DMS 273 treated with DMSO at 0.1 percent for 48 hours (cell line): ENCODE measurements around the gene ASIC2.

Experiments used
- DNase-seq: peaks from one replicate; lab custom pipeline; 2025; lab: John Stamatoyannopoulos, UW

The ASIC2 gene

DNA sequence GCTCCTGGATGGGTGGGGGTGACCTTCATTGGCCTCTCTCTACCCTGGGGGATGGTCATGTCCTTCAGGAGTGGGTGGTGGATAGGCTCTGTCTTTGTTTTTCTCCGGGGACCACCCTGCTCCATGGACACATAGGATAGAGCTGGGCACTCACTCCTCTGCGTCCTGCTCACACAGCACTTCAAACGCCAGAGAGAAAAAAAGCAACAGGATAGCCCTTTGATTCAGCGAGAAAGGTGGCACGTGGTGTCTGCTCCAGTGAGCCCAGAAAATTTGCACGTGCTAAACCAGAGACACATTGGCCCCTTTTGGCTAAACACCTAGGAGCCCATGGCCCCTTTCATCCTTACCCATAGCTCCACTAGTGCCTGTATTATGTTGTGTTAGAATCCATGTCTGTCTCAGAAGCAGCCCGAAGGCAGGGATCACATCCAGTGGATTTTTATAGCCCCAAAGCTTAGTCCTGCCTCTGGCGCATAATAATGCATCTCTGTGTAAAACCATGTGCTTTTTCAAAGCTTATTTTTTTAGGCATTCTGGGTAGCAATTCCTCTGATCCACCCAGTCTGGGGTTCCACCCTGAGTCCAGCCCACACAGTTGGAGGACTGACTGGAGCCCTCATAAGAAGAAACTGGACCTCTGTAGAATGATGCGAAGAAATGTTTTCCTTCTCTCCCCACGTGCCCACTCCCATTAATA lies 90.1 kb downstream of the ASIC2 start:
- DNase-seq: no peak

DNA sequence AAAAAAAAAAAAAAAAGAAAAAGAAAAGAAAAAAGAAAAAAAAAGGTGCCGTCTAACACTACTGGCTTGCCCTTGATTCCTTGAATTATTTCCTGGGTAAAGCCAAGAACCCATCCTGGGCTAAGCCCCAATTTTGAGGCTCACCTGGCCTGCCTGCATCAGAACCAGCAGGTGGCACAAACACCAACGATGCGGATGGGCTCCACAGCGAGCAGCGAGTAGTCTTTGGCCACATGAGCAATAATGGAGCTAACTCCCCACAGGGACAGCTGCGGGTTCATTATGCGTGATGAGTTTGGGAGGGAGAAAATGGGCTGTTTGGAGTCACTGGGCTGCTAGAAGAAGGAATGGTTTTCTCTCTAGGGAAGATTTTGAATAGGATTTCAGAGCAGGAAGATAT lies 91.1 kb downstream of the ASIC2 start:
- DNase-seq: no peak

DNA sequence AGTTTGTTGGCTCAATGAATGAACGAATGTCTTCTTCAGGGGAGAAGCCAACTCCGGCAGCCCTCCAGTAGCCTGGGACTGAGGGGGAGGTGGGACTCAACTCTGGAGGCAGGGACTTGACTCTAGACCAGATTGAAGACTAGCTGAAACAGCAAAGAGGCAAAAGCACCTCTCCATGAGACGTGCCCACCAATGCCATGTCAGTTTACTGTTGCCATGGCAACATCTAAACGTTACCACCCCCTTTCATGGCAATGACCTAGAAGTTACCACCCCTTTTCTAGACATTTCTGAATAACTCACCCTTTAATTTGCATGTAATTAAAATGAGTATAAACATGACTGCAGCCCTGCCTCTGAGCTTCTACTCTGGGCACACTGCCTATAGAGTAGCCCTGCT lies 91.8 kb downstream of the ASIC2 start:
- no peak for DNase-seq

DNA sequence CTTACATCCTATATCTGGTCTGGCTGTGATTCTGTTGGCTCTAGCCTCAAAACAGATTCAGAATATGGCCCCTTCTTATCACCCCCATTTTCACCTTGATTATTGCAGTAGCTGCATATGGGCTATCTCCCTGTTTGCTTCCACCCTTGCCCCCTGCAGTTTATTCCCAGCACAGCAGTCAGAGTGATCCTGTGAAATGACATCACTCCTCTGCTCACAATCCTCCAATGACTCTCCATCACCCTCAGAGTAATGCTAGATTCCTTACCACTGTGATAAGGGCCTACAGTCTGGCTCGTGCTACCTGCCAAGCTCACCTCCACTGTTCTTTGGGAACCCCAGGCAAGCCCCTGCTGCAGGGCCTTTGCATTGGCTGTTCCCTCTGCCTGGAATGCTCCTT lies 92.5 kb downstream of the ASIC2 start:
- no peak for DNase-seq

DNA sequence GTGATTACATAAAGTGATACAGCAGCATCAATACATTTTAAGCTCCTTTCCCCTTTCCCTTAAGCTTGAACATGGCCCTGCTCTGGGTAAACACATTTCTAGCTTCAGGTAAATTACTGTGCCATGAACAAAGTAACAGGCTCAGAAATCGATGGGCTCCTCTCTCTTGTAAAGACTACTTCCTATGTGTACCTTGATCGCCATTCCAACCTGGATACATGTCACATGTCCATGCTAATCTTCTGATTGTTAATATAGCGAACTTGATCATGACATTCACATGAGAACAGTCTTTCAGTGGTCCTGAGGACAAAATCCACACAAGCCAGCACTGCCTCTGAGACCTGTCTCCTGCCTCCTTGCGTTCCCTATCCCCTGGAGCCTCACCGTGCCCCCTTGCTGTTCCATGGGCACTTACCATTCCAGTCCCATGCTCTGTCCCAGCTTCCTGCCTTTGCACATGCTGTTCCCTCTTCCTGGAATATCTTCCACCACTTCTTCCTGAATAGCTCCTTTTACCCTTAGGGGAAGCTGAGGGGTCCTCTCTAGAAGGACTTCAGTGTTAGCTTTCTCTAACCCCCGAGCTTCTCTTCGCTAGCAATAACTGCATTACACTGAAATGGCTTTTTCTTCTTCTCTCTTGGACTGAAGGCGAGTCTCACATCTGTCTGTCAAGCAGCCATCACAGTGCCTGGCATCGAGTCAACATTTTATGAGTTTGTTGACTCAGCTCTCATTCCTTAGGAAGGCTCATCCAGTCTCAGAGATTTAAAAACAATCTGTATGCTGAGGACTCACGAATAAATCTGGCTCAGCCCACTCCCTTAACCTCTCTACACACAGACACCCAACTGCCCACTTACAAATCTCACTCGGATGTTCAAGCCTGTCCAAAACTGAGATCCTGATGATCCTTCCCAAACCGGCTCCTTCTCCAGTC lies 93.3 kb downstream of the ASIC2 start:
- DNase-seq: no peak

DNA sequence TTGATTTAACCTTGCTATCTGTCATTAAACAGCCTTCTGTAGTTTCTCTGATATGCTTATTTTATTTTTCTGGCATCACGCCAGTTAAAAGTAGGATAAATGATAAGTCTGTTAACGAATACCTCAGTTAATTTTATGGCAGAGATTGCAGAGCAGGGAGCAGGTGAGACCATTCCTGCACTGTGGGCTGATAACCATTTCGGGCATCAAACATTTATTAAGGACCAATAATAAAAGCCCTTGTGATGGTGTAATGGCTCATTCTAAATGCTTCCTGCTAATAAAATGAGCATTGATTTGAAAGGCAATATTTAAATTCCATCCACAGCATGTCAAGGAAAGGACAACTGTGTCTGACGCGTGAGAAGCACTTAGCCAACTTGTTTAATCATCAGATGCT lies 94.1 kb downstream of the ASIC2 start:
- DNase-seq: no peak

DNA sequence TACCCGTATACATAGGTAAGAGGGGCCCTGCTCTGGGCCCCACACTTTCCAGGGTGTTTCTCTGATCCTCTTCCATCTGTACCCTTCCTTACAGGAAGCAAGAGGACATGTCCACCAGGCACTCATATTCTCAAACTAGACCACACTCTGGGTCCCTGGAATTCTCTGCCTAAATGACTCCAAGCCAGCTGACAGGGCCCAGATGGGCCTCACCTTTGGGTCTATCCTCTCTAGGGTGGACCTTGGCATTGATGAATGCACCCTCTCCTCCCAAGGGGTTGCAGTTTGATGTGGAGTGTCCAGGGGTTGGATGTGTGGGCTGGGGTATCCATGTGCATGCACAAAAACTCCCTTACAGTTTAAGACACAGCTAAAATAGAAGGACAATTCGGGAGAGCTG lies 95.8 kb downstream of the ASIC2 start:
- DNase-seq: no peak

DNA sequence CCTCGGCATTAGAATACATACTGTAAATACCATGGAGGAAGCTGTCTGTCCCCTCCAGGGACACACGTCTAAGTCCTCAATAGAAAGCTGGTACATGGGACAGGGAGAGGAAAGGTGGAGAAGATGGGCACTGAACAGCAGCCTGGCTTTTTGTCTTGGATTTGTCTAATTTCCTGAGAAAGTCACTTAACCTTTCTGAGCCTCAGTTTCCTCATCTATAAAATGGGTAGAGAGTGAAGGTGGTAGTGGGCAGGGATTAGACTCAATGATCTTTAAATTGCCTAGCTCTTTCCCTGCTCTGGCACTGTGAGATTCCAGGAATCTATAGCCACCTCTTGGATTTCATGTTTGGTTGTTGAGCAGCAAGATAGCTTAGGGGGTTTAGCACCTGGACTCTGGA lies 96.2 kb downstream of the ASIC2 start:
- no peak for DNase-seq

DNA sequence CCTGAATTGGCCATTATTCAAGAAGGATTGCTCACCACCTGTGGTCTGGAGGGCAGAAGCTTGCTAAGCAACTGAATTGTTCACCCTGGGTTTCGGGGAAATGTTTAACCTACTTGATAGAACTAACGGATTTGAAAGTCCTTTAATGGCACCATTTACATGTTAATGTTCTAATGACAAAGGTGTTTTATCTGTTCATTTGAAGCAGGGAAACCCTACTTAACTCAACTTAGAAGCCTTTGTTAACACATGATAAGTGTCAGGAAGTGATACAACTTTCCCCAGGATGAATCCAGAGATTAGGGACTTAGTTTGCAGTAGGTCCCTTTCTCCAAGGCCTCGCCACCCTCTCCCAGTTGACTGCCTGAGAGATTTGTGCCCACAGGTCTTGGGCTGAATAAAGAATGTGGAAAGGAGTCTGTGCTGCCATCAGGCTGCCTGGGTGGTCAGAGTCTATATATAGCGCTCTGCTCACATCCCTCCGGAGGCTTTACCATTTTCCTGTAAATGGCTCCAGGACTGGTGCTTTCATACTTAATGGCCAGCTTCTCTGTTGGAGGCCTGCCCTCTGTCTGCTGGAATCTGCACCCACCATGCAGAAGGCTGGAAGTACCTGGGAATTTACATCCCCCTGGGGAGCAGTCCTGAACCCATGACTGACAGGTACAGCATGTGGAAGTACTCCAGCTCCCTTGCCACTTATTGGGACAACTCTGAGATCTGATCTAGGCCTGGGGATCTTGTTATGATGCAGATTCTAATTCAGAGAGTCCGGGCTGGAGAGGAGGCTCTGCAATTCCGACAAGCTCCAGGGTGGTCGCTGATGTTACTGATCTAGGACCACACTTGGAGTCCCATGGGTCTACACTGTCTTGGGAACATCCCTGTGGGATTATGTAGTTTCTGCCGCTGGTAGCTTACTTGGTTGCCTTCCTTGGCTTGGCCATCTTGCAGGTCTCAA lies 99.9 kb downstream of the ASIC2 start:
- no peak for DNase-seq

DNA sequence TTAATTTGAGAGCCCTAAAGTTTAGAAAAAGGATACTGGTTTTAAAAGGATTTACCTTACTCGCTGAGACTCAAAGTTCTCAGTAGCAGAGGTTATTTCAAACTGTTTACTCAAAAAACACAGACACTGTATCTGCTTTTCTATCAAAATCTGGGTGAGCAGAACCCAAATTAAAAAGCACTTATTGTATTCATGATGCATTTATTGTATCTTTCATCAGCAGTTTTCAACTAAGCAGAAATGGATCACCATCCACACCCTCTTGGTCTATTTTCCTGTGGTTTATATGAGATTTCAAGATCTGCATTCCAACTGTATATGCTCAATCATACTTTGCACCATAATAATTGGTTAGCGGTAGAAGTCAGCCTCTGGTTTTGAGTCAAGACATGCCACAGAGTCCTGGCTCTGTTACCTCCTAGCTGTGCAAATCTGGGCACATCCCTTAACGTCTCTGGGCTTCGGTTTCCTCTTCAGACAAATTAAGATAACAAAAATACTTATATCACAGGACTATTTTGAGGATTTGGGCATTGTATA lies 109.5 kb downstream of the ASIC2 start:
- no peak for DNase-seq

DNA sequence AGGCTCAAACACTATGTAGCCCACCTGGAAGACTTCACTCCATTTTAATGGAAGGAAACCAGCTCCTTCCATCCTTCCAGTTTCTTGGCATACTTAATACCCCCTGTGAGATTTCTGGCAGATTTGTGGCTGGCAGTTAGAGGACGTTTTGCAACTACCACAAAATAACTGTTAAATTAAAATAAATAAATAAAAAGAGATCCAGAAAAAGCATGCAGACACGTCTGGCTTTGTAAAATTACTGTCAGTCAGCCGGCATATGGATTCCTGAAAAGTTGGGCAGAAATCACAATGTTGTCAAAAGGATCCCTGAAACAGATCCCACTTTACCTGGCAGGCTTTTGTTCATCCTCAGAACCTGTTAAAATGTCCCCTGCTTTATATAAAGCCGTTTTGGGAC lies 113.9 kb downstream of the ASIC2 start:
- DNase-seq: no peak

DNA sequence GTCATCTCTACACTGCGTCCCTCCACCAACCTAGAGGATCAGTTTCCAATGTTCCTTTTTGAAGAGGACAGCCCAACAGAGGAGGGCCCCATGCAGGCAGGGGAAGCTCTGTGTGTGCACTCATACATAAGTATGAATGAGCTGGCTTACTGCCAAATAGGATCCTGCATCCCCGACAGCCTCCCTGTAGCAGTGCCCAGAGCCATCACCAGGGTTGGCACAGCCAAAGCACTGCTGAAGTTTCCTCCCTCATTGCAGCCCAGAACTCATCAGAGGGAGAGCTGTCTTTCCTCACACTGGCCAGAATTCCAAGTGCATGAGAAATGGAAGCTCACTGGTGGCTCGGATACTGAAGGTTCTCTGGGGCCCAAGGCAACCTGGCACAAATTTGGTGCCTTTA lies 114.4 kb downstream of the ASIC2 start:
- no peak for DNase-seq

DNA sequence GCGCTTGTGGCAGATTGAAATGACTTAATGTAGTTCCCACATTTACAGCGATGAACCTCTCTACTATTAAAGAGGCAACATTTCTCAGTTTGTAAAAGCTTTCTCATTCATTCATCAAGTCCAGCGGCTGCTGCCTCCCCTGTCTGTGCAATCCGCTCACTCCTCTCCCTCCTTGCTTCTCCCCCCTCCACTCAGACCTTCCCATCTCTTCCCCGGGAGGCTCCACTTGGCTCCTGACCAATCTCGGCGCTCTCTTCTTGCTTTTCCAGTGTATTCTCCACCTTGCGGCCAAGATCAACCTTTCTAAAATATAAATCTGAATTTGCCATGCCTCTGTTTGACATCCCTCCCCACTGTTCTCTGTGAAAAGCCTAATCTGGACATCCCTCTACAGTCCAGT lies 117.5 kb downstream of the ASIC2 start:
- DNase-seq: no peak

DNA sequence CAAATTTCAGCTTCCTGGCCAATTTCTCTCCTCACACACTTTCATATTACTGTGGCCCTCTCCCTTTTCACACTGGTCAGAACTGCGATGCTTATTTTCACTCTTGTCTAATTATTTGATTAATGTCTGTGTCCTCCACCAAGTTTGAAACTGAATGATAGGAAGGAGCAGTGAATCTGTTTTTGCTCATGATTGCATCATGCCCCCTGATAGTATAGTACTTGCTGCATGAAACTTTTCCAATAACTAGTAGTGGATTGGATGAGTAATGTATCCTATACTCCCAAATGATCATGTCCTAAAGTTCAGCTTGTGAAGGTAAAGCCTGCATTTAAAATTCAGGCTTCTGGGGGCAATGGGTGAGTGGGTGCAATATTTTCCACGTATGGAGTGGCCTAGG lies 121.2 kb downstream of the ASIC2 start:
- no peak for DNase-seq

DNA sequence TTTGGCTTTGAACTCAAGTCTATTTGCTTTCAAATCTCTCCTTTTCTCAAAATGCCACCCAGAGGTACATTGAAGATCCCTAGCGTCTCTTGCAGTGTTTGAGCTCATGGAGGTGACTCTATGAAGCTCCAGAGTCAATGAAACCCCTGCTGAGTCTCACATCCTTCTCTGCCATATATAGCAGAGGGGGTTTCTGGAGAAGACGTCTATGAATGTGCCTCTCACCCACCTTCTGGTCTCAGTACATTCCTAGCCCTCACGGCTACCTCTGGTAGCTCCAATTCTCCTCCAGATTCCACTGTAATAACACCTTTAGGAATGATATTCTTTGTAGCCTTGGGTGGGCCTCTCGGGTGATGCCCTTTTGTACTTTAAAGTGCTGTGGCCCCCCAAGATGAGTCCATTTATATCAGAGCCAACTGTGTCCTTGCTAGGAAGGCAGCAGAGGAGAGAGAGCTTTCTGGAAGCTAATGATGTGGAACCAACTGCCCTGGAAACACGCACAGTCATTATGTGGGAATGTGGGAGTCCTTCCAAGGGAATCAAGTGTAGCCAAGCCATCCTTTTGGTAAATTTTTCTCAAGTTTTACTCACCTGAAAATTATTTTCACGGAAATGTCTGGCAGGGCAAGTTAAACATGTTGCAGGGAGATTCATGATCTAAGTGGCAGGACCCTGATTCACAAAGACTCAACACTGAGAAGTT lies 123.4 kb downstream of the ASIC2 start:
- no peak for DNase-seq

DNA sequence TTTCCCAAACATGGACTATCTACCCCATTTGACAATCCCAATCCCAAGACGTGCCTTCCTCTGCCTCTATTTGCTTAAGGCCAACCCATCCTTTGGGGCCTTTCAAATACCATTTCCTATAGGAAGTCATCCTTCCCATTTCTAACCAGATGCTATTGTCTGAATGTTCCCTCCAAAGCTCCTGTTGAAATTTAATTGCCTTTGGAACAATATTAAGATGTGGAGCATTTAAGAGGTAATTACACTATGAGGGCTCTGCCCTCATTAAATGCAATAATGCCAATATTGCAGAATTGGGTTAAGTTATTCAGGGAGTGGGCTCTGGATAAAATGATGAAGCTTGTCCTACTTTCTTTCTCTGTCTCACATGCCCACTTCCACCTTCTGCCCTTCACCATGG lies 125.4 kb downstream of the ASIC2 start:
- no peak for DNase-seq

DNA sequence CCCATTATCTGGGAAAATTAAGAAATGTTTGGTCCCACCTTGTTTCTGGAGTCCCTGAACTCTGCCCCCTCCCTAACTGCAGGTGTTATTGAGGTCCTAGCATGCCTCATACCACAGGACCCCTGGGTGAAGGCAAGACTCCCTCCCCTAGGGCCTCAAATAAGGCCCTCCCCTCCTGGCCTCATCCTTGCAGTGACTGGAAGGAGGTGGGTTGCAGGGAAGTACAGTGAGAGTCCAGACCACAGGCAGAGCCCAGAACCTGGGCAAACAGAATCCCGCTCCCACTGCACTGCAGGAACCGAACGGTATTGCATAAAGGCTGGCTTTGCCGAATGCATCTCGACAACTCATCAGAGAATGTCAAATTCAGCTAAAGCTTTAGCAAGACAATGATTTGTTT lies 126.6 kb downstream of the ASIC2 start:
- DNase-seq: no peak

DNA sequence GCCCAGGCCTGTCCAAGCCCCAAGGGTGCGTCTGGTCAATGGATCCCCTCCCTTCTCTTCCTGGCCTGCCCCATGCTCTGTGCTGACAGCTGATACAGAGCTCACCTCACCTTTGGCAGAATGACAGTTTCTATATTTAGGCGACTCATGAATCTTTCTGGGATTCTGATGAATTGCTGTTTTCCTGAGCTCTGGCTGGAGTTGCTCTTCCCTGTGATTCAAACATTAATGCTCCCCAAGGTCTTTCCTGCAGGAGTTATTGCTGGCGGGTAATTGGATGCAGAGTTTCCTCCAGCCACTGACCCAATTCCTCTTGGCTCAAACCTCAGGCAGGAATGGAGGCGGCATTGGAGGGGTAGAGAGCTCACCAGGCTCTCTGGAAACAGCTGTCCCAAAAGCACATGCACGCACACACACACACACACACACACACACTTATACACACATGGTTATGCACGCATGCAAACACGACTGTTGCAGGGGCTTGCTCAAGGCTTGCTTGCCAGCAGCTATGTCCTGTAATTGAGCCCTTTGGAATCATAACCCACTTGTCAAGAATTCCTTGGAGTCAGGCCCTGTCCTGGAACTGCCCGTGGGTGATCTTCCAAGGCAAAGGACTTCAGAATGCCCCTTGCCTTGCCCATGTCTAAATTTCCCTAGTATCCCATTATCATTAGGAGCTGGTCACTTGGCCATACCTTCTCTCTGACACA lies 128.8 kb downstream of the ASIC2 start:
- no peak for DNase-seq

DNA sequence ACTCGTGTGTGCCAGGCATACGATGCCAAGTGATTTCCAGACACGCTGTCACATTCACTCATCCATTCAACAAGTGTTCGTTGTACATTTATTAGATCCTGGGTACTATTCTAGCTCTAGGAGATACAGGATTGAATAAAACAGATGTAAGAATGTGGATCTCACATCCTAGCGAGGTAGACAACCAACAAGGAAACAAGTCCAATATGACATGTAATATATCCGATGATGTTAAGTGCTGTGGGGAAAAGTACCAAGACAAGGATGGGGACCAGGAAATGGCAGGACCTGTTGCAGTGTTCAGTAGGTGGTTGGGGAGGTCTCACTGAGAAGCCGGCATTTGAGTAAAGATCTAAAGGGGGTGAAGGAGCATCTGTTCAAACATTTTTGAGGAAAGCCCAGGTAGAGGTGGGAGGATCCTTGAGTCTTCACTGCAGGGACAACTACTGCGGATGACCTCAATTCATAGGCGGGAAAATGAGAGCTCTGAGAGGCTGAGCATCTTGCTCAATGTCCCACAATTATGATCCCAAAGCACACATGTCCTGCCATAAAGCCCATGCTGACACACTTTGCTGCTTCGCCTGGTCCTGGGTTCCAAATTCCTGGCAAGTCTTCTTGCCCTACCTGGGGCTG lies 129.4 kb downstream of the ASIC2 start:
- no peak for DNase-seq

DNA sequence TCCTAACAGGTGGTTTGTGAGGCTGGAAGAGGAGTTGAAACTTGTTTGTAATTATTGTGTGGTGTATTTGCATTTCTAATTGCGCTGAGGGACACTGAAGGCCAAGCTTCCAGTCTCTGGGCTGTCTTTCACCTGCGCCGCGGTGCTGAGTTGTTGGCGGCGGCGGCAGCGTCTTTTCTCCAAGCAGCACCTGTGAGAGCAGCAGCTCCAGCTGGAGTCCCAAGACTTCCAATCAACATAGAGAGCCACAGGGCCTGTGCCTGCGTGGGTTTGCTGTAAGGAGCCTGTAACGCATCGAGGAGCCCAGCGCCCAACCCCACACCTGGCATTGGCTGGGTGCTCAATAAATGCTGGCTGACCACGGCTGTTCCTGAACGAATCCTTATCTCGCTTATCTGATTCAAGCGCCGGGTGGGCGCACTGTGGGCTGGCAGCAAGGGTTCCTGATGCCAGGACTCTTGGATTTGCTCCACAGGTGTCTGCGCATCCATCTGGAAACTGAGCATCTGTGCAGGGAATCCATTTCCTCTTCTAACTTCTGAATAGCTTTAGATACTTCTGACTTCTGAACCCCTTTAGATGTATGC lies 138.1 kb downstream of the ASIC2 start:
- DNase-seq: no peak
